ENCODE measurements around the gene BAZ2A.
"Not testable (repeated sequence)": the region's sequence is repeated elsewhere in the genome, so short reads cannot be mapped to it uniquely, and the experiment has no call there.

The BAZ2A gene

GRCh38 chr12:56591961-56592360, 38.2 kb downstream of the BAZ2A start:
- DNase-seq, result no peak

DNA sequence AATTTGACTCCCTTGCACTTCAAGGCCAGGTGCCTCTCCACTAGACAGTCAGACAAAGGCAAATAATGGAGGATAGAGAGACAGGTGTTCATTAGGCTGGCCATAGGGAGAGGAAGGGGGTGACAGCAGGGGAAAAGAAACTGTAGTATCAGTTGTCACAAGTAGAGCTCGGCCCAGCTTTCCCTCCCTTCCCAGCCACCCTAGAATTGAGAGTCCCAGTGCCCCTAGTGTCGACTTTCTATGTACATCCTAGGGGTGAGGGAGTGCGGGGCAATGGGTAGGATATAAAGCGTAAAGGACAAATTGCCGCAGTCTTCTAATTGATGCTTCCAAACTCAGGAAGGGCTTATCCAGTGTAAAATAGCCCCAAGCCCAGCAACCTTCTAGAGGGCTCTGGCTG, 39.0 kb downstream of the BAZ2A start:
- no peak for DNase-seq

GRCh38 chr12:56590237-56590830, 39.8 kb downstream of the BAZ2A start:
- no peak for DNase-seq

DNA sequence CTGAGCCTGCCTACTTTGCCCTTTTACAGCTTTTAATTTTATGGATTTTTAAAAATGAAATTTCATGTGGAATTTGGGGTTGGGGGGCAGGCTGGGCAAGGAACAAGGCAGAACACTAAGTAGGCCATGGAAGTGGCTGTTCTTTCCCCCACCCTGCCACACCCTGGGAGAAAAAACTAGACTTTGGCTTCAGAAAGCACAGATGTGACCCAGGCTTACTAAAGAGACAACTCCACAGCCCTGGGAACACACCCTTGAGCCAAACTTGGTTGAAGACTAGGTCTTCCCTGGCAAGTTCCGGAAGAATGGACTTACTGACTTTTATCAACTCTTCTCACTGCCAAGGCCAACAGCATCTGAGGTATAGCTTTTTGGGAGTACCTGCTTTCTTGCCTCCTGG, 40.3 kb downstream of the BAZ2A start:
- no peak for DNase-seq

- no peak for DNase-seq
Observed at GRCh38 chr12:56585098-56585497, 45.0 kb downstream of the BAZ2A start.

- DNase-seq, result no peak
Observed at GRCh38 chr12:56581418-56582145, 48.5 kb downstream of the BAZ2A start.

DNA sequence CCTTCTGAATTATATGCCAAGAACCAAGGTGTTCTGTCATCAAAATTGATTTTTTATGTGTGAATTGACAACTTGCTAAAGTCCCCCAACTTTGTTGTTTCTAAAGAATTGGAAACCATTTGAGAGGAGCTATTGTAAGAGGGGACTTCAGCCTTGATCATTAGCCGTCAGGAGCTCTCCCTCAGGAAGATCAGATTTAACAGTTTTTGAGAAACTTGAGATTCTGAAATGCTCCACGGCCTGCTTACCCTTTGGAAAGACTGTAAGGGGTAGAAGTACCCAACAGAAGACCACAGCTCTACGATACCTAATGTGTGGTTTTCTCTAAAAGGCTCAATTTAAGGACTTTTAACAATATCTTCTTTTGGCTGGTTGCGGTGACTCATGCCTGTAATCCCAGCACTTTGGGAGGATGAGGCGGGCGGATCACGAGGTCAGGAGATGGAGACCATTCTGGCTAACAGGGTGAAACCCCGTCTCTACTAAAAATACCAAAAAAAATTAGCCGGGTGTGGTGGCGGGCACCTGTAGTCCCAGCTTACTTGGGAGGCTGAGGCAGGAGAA, 51.1 kb downstream of the BAZ2A start:
- DNase-seq, result no peak

DNA sequence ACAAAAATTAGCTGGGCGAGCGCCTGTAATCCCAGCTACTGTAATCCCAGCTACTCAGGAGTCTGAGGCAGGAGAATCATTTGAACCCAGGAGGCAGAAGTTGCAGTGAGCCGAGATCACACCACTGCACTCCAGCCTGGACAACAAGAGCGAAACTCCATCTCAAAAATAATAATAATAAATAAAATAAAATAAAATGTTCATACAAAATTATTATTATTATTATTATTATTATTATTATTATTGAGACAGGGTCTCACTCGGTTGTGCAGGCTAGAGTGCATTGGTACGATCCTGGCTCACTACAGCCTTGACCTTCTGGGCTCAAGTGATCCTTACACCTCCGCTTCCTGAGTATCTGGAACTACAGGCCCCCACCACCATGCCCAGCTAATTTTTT, 52.9 kb downstream of the BAZ2A start:
- DNase-seq, result not testable (repeated sequence)

- DNase-seq, result no peak
Observed at GRCh38 chr12:56574210-56574609, 55.9 kb downstream of the BAZ2A start.

DNA sequence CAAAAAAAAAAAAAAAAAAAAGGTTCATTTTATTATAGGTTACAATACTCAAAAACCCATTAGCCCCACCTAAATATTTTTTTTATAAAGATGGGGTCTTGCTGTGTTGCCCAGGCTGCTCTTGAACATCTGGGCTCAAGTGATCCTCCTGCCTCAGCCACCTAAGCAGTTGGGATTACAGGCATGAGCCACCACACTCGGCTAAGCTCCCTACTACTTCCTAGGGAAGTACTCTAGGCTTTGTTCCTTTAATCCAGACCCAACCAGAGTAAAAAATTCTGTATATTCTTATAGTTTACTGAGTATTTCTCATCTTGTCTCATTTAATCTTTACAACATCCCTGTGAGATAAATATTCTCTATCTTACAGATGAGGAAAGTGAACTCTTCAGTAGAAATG, 57.8 kb downstream of the BAZ2A start:
- no peak for DNase-seq

DNA sequence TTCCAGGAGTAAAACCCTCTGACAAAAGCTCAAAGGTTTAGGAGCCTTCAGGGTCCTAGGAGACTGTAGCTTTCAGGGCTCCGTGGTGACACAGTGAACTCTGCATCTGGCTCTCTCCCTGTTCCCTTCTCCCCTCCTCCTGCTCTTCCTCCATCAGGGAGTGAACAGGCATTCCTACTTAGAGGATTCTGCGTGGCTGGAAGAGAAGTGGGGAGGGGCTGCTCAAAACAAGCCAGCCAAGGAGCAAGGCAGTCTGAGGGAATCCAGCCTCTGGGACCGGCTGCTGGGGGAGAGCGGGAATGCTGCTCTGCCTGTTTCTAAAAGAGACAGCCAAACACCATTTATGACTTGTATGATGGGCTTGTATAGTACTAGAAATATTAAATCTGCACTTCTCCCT, 59.0 kb downstream of the BAZ2A start:
- DNase-seq, result no peak

- DNase-seq, result no peak
Observed at GRCh38 chr12:56568146-56568545, 62.0 kb downstream of the BAZ2A start.

- no peak for DNase-seq
Observed at GRCh38 chr12:56565510-56566101, 64.5 kb downstream of the BAZ2A start.

DNA sequence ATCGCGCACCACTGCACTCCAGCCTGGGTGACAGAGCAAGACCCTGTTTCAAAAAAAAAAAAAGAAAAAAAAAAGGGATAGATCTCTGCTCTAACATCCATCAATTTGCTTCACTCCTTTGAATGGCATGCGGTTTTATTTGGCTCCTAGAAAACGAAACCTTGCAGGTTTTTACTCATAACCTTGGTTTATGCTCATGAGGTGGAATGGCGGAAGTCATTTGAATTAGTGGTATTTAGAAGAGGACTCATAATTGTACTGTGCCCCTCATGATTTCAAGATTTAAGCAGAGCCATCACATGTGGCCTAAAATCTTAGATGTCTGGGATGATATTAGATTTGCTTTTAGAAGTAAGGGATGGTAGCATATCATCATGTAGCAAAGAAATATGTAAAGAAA, 79.1 kb downstream of the BAZ2A start:
- no peak for DNase-seq

- DNase-seq, result no peak
Observed at GRCh38 chr12:56546680-56547079, 83.4 kb downstream of the BAZ2A start.
